NCI-H2196 (cell line): Measurements from ENCODE around the gene RBMS1.

Source experiments
- DNase-seq: peaks from one replicate; lab custom pipeline; 2025; ENCODE audit not compliant: unreplicated experiment; lab: John Stamatoyannopoulos, UW

Gene RBMS1

DNA sequence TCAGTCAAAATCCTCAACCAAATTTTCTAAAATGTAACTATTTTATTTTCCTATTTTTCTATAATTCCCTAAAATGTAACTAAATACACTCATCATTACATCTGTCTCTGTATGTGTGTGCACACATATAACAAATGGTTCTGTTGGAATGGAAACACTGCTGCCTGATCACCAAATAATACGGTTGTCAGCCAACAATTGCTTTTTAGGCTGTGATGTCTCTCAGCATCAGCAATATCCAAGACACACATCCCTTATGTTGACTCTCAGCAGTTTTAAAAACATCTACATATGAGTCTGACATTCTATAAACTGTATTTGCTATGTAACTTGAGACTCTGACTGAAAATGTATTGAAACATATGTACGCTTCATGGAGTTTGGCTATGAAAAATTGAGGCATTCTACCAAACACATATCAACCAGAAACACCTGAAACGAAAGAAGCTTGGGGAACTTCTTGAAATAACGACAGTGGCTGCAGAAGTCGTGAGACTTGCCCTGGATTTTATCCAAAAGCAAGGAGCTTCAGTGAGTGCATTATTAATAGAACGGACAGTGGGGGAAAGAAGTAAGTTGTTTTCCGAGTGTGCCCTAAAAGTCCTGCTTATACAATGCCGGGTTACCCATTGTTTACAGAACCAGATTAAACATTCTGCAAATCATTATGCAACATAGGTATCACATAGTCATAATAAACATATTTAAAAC is 183.3 kb downstream of the RBMS1 start:
- no peak for DNase-seq

DNA sequence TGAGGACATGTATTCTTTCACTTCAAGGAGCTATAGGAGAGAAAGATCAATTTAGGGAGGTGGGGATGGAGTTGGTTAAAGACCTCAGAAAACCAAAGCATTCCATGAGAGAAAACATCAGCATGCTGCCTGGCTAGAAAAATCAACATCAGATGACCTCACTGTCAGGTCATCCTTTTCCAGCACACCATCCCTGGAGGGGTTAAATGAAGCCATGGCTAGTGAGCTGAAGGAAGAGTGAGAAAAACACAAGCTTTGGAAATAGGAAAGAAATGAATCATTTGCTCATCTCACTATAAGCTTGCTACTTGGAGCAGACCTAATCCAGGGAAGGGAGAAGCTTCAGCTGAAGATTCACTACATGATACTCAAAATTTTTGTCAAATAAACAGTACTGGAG is 184.0 kb downstream of the RBMS1 start:
- DNase-seq = no peak

DNA sequence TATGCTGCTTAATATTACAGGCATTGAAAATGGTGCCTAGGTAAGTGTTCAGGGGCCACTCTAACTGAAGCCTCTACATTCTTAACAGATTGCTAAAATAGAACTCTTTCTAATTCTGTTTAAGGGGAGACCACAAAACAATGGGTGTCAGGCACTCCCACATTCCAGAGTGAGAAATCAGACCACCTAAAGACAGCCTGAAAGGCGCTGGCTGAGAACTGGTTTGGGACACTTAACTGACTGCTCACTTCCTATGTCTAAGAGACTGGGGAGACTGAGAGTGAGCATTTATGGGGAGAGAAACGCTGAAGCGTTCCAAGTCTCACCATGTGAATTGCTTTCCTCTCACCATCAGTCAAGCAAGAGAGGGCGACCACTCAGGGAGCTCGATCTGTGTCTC is 184.7 kb downstream of the RBMS1 start:
- DNase-seq = no peak

DNA sequence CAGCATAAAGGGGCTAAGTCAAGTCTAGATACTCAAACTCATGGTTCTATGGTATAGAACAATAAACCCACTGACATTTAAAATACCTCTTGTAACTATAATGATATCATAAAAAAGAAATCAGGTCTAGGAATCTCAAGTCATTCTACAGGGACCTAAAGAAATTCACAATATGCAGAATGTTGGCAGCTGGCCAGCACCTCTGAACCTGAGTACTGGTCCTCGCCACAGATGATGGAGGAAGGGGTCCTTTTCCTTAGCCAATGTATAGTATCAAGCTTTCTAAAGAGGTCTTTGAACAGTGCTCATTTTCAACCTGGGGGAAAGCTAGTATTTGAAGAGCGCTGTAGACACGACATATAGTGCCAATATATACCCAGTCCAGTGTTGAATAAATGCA is 185.1 kb downstream of the RBMS1 start:
- DNase-seq = no peak

DNA sequence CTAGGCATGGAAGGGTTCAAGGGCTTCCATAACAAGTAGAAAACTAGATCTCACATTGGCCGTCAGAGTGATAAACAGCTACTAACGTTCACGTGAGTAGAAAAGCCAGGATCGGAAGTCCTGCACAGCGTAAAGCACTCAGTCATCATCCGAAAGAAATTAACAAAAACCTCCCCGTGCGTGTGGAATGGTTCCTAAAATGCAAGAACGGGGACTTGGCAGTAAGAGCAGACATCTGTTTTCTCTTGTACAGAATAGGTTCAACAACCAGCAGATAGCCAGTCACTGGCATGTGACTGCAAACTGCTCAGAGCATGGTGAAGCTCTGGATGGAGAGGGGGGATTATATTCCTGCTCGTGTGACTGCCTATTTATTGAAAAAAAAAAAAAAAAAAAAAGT is 186.6 kb downstream of the RBMS1 start:
- no peak for DNase-seq

DNA sequence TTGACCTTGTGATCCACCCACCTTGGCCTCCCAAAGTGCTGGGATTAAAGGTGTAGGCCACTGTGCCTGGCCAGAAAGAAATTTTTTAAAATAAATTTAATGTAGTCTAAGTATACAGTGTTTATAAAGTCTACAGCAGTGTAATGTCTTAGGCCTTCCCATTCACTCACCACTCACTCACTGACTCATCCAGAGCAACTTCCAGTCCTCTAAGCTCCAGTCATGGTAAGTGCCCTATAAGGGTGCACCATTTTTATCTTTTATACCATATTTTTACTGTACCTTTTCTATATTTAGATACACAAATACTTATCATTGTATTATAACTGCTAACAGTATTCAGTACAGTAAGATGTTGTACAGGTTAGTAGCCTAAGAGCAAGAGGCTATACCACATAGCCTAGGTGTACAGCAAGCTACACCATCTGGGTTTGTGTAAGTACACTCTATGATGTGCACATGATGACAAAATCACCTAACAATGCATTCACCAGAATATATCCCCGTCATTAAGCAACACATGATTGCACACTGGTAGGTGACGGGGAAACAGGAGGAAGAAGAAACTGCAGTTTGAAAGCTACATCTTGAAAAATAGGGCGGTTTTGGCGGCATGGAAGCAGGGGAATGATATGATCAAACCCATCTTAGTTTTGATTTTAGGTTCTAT is 188.4 kb downstream of the RBMS1 start:
- DNase-seq = no peak

DNA sequence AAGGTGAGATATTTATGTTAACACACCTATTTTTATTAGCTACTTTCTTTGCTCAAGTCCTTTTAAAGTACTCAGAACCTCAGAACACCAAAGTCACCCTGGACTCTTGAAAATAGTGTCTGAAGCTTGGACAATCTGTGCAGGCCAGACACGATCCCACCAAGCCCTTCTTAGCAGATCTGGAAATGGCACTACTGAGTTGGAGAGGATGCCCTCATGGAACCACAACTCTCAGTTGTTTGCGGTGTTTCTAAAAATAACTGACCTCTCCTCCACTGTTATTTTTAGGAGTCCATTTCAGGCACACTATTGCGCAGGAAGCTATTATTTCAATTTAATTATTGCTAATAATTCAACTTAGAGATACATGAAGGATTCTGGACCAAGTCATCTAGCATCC is 190.1 kb downstream of the RBMS1 start:
- DNase-seq = no peak

DNA sequence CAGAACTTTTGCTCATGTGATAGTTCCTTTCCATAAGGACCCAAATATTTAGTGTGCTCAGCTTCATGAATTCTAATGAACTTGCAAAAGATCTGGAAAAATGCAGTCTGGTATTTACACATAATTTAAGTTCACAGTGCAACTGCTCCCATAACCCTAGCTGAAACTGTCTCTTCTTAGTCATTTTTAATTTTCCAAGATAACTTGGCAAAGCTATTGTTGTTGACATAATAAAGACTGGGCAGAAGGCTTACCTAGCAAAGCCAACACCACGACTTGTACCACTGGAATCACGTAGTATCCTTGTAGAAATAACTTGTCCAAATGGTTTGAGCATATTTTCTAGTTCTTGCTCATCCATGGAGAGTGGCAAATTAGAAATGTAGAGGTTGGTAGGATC is 190.5 kb downstream of the RBMS1 start:
- no peak for DNase-seq

DNA sequence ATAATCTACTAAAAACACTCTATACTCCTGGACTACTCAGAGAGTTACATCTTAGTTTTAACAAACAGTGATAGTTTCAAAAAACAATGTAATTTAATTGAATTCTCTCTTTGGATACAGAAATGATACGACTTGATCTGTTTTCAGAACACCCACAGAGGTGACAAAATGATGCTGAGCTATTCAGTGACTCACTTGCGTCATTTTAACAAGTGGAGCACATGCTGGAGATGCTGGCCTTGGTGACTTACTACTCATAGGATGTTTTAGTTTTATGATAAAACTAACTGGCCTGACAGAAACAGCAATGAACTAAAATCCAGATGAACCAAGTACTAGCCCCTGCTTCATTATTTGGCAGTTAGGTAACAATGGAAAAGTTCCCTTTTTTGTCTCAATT is 192.2 kb downstream of the RBMS1 start:
- no peak for DNase-seq

DNA sequence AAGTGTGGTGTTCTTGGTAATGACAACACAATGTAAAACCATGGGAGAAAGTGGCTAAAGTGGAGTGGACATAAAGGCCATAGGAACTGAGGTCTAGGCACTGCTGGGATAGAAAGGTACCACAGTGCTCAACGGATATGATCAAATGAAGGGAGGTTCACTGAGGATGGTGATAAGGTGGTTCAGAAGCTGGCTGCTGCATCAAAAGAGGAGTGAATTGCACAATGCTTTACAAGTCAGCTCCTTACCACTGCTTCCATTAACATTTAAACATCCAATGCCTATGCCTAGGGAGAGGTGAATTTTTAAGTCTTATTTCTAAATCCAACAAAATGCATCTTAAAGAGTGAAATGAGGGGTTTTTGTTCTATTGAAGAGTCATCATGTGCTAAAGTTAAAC is 193.4 kb downstream of the RBMS1 start:
- no peak for DNase-seq

DNA sequence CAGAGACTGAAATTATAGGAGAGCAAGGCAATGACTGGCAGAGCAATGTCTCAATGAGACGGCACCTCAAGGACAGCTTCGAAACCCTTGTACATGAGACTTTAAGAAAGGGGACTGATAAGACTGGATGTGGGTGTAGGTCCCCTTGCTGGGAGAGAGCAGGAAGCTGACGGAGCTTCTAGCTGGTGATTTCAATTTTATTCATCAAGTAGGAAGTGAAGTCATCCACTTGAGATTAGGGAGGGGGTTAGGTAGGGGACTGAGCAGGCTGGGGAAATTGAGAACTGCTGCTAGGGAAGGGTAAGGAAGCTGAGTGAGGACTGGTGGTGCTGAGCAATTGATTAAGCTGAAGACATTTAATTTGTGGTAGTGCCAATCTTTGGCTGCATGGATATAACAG is 194.1 kb downstream of the RBMS1 start:
- no peak for DNase-seq

DNA sequence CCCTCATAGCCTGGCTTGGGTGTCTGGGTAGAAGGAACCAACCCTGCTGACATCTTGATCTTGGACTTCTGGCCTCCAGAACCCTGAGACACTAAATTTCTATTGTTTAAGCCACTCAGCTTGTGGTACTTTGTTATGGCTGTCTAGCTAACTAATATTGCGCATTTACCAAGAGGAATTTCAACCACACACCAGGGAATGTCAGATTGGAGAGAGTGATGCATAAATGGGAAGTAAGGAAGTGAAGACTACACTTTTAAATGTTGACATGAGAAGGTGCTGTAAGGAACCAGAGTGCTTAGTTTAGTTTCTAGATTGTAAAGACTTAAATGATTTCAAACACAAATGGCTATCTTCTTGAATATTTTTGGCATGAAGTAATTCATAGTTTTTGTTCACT is 194.6 kb downstream of the RBMS1 start:
- DNase-seq = no peak

DNA sequence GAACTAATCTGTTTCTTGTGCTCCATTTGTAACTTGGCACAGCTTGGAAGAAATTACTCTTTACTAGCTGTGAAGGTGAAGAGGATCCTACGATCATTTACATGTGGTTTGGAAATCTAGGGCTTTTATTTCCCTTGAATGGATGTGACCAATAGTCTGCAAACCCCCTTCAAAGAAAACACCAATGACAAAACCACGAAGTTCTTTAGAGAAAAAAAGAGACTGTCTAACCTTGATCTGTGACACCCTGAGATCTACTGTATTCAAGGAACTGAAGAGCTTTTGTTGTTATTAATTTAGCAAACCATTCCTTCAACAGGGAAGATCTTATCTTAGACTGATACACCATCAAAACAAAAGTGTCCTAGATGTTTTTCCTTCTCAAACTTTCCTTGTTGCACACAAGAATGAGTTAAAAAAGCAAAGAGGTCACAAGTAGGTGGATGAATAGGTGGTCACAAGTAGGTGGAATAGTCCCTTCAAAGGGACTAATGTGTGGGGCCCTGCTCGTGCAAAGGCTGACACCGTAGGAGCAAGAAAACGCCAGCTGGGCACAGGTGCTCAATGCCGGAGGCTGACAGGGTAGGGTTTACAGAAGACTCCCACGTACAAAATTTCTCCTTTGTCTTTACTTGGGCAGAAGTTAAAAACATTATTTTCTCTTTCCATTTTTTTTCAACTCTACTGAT is 197.9 kb downstream of the RBMS1 start:
- no peak for DNase-seq

DNA sequence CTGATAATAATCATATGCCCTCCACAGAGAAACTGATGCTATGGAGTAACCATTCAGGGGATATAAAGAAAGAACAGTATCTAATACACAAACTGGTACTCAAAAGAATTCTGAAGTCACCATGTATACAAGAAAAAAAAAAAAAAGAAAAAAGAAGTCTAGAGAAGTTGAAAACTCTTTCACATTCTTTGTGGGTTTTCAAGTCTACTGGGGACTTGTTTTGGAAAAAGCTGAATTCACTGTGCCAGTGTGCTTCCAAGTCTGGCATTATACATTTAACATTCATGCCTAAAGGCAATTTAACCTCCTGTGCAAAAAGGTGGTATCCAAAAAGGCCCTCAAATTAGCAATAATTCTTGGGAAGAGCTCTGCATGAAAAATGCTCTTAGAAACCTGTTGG is 198.7 kb downstream of the RBMS1 start:
- DNase-seq = no peak

DNA sequence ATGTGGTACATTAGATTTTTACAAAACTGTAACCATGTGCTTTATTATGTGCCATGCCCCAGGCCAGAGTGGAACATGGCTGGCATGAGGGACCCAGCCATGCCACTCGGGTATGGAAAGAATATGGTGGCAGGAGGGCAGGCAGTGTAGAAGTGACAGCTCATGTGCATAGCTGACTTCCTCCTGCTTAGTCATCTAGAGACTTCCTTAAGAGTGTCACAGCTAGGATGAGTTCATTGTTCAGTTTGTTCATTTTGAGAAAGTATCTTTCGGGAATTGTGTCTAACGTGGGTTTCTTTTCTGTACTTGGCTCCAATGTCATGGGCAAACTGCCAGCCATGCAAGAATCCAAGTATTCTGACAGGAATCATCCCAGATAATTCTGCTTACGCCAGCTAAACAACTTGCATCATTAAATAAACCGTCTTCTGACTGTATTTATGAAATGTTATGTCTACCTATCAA is 199.2 kb downstream of the RBMS1 start:
- no peak for DNase-seq

DNA sequence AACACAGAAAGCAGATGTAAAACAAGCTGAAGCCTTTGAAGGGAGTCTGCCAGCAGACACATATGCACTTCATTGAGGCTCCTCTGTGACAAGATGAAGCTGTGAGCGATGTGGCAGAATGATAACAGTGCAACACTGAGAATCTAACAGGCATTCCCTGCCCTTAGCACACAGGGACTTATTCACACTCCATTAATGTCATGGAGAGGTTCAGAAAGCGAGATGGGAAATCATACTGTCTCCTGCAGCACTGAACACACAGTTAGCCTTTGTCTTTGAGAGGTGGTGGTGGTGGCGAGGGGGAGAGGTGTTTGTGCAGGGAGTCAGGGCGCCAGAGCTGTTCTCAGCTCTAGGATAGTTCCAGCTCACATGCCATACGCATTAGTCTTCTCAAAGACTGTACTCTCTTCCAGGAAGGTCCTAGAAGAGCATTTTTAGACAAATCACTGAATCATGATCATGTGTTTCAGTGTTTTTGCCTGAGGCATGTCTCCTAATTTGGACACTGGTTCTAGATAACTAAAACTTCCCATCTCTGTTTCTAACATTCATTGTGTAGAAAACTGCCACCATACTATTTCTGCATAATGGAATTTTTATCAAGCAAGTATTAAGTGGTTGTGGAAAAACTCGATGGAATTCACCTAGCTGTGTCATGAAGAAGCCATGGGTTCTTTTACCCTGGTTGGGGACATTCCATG is 200.1 kb downstream of the RBMS1 start:
- no peak for DNase-seq

DNA sequence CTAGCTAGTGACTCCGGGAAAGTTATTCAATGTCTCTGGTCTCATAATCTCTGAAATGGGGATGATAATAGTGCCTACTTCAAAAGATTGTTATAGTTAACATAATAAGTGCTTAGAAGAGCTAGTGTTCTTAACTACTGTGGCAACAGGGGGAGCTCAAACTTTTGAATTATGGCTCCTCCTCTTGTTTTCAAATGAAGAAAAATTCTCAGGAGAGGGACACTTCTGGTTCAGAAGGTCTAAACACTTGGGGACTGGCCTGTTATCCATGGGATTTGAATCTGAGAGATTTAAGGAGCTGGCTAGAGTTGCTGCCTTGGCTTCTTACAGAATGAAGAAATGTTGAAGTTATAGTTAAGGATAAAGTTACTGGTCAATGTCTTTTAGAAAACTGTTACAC is 201.4 kb downstream of the RBMS1 start:
- DNase-seq = no peak

DNA sequence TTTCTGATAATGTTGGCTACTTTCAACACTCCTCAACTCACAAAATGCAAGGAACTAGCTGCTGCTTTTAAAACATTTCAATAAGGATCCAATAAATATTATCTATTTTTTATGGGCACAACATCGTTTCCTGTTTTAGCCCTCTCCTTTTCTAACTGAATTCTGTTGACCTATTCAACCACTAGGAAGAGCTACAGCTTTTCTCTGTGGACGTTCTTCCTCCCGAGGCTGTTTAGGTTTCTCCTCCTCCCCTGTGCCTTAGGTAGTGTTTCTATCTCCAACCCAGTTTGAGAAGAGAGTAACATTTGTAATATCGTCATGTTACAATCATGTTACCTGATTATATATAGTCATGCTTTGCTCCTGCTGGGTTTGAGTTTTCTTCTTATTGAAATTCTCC is 202.2 kb downstream of the RBMS1 start:
- no peak for DNase-seq

DNA sequence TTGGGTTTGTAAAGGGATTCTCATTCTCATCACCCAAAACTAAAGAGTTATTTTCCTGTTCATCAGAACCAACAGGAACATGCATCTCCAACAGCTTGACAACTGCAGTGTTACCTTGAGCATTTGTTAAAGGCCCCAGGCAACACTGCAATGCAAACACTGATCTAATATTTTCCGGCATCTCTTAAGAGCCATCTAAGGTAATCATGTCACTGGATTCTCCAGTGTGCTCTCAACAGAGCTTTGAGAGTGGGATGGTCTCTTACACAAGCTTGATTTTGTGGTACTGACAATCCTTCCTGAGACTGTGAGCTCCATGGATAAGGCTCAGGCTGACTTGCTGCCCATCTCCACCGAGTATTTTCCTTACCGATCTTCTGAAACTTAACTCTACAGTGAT is 203.0 kb downstream of the RBMS1 start:
- DNase-seq = no peak

DNA sequence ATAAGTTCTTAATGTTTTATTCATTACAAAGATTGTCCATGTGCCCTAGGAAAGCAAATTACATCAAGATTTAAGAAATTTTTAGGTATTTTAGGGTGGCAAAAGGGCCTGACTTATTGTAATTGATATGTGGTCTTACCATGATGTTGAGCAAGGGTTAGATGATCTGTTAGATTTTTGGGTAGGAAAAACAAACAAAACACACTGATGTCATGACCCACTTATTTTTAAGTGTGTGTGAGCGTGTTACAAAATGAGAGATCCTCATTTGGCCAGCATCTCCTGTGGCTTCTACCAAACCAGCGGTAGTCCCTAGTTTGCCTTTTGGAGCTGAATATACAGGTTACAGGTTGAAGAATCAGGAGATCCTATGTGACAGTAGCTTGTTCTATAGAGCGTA is 203.8 kb downstream of the RBMS1 start:
- no peak for DNase-seq

DNA sequence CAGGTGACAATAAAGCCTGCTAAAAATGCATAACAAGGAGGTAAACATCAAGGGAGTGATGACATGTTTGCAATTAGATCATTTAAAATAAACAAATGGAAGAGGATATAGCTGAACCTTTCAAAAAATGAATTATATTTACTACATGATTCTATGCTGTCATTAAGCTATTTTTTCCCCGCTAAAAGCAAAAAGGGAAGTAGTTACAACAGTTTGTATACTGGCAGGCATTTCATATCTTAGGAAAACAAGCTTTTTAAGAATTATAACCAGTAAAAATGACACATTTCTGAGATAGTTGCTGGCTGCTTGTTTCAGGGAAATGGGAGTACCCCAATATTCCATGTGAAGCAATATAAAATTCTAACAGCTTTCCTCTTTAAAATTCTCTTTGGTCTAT is 204.5 kb downstream of the RBMS1 start:
- DNase-seq = no peak

DNA sequence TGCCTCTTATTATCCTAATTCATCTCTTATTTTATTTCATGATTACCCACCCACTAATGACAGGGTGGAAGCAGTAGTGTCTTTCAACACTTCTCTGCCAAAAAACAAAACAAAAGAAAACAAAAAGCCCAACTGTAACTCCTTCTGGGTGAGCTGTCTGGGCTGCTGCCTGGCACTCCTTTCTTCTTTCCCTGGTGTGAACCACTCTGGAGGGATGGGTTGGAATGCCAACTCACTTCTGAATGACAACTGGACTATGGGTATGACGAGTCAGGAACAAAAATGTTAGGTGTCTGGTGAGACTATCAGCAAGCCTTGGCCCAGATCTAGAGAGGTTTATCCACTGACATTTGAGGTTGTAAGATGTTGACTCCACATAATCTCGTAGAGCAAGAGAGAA is 205.3 kb downstream of the RBMS1 start:
- DNase-seq = no peak
